CD14-positive monocyte (primary cell): ENCODE measurements around the gene WDR6. TPM values are rescaled to one million over a fixed set of nuclear protein-coding genes. Genes with fewer than 3 reads are reported as not detected.
A peak's percentile ranks its signal among the peaks of the same experiment; 100 is the strongest.

Experiments used
- DNase-seq, 3 donors: peaks; one replicate each; pipeline ENCODE4 v3.0.0-alpha.2; 2011 to 2022
- H2AFZ ChIP-seq: 2 replicates; pipeline ENCODE4 v1.6.0; 2012; ENCODE audit warnings: mild to moderate bottlenecking, low read depth, low read length, inconsistent platforms; ENCODE audit not compliant: insufficient read depth, poor library complexity, severe bottlenecking
- H3K27ac ChIP-seq, 2 donors: 1 replicate in 1 of 2; 2 replicates in 1 of 2; pipeline ENCODE4 v1.5.1; 2012 to 2013; ENCODE audit warnings: low read length in 2 of 2, control low read depth in 1 of 2, inconsistent platforms in 1 of 2, low read depth in 1 of 2, mild to moderate bottlenecking in 1 of 2
- H3K27me3 ChIP-seq, 2 donors: one replicate each; pipeline versions ENCODE4 v1.6.0 to v1.6.1; 2011 to 2013; ENCODE audit warnings: low read length in 2 of 2; ENCODE audit not compliant: control insufficient read depth in 2 of 2, insufficient read depth in 2 of 2
- H3K36me3 ChIP-seq, 2 donors: replicated peaks in 1 of 2; 1 replicate in 1 of 2; 2 replicates in 1 of 2; pipeline versions ENCODE4 v1.5.1 to v1.6.1; 2012 to 2013; ENCODE audit warnings: low read length in 2 of 2, control low read depth in 1 of 2, inconsistent platforms in 1 of 2, mild to moderate bottlenecking in 1 of 2; ENCODE audit not compliant: insufficient read depth in 2 of 2, control insufficient read depth in 1 of 2
- H3K4me1 ChIP-seq, 2 donors: 1 replicate in 1 of 2; 2 replicates in 1 of 2; pipeline versions ENCODE4 v1.5.1 to v1.6.1; 2012 to 2013; ENCODE audit warnings: low read length in 2 of 2, control low read depth in 1 of 2, inconsistent platforms in 1 of 2, mild to moderate bottlenecking in 1 of 2, moderate library complexity in 1 of 2; ENCODE audit not compliant: insufficient read depth in 2 of 2, control insufficient read depth in 1 of 2
- H3K4me2 ChIP-seq: replicated peaks from 2 replicates; pipeline ENCODE3; 2012; ENCODE audit warnings: low read length, moderate library complexity, mild to moderate bottlenecking; ENCODE audit not compliant: poor library complexity, severe bottlenecking; ENCODE audit errors: extremely low read depth
- H3K4me3 ChIP-seq, 3 experiments: fragments of 200-600 bp in 1 of 3; sonication (generic) in 1 of 3; replicated peaks in 1 of 3; 1 replicate in 2 of 3; 2 replicates in 1 of 3; pipeline ENCODE4 v1.5.1; 2011 to 2013; ENCODE audit warnings: low read length in 3 of 3, mild to moderate bottlenecking in 3 of 3, control low read depth in 2 of 3, low read depth in 2 of 3, inconsistent platforms in 1 of 3, moderate library complexity in 1 of 3
- H3K79me2 ChIP-seq: 2 replicates; pipeline ENCODE4 v1.6.0; 2012; ENCODE audit warnings: mild to moderate bottlenecking, control low read depth, inconsistent platforms, low read length, moderate library complexity; ENCODE audit not compliant: insufficient read depth
- H3K9ac ChIP-seq: 2 replicates; pipeline ENCODE4 v1.6.0; 2017; ENCODE audit warnings: low read length, mild to moderate bottlenecking; ENCODE audit not compliant: insufficient read depth, poor library complexity, severe bottlenecking
- H3K9me3 ChIP-seq, 2 donors: replicated peaks in 1 of 2; 1 replicate in 1 of 2; 2 replicates in 1 of 2; pipeline versions ENCODE4 v1.5.1 to v1.6.1; 2012 to 2013; ENCODE audit warnings: low read length in 2 of 2, control low read depth in 1 of 2; ENCODE audit not compliant: control insufficient read depth in 1 of 2, insufficient read depth in 1 of 2
- H4K20me1 ChIP-seq: 2 replicates; pipeline ENCODE4 v1.6.0; 2012; ENCODE audit warnings: mild to moderate bottlenecking, low read length, control low read depth, moderate library complexity; ENCODE audit not compliant: insufficient read depth
- H3K27ac Mint-ChIP-seq, 7 donors: one replicate each; pipeline ENCODE4 v1.8.0; 2020; ENCODE audit warnings: mild to moderate bottlenecking in 7 of 7, mixed read lengths in 7 of 7, moderate library complexity in 6 of 7, inconsistent platforms in 2 of 7
- H3K27me3 Mint-ChIP-seq, 3 donors: one replicate each; pipeline ENCODE4 v1.8.0; 2021 to 2022; ENCODE audit warnings: low read depth in 3 of 3, mild to moderate bottlenecking in 3 of 3, mixed read lengths in 3 of 3, moderate library complexity in 3 of 3, inconsistent platforms in 1 of 3
- H3K36me3 Mint-ChIP-seq, 2 donors: one replicate each; pipeline ENCODE4 v1.8.0; 2020; ENCODE audit warnings: mixed read lengths in 2 of 2, inconsistent platforms in 1 of 2, mild to moderate bottlenecking in 1 of 2
- H3K4me1 Mint-ChIP-seq: one replicate; pipeline ENCODE4 v1.8.0; 2020; ENCODE audit warnings: mild to moderate bottlenecking, mixed read lengths
- H3K4me3 Mint-ChIP-seq, 2 donors: one replicate each; pipeline ENCODE4 v1.8.0; 2020; ENCODE audit warnings: mild to moderate bottlenecking in 2 of 2, mixed read lengths in 2 of 2, moderate library complexity in 1 of 2
- H3K9me3 Mint-ChIP-seq, 7 donors: one replicate each; pipeline ENCODE4 v1.8.0; 2020 to 2022; ENCODE audit warnings: mixed read lengths in 7 of 7, mild to moderate bottlenecking in 6 of 7, moderate library complexity in 6 of 7, inconsistent platforms in 2 of 7
- CTCF ChIP-seq: fragments of 200-600 bp; IDR thresholded peaks from one replicate; pipeline ENCODE4 v1.8.0; 2022; ENCODE audit warnings: antibody characterized with exemption, mild to moderate bottlenecking
- WGBS: methylation state at CpG from one replicate; pipeline ENCODE4 v1.1.5; 2013; ENCODE audit warnings: missing lambda C conversion rate; ENCODE audit not compliant: insufficient coverage; 5-methylcytosine and 5-hydroxymethylcytosine counted together
- intact Hi-C, 2 donors: fragments of 100-400 bp; cut with micrococcal nuclease; formaldehyde crosslinking; loops; one replicate each; pipeline versions ENCODE4 v1.15.0 to v1.15.1; 2023
- polyA plus RNA-seq, 3 donors: library from polyadenylated mRNA; depleted of rRNA in 1 of 3; unstranded in 2 of 3; stranded (reverse) in 1 of 3; fragments of 300-500 nt in 2 of 3; fragments of >200 nt in 1 of 3; fragmentation: Illumina TruSeq in 2 of 3; gene quantifications; 1 replicate in 2 of 3; 2 replicates in 1 of 3; pipeline ENCODE4 v1.2.3, GENCODE V29; 2012 to 2021

WDR6 gene
- polyA plus RNA-seq, 3 donors = 30.6 to 103 (median 46.3) TPM

- peak overlapping the region; percentile 94 for H3K4me2 ChIP-seq
- H2AFZ ChIP-seq = peak overlapping the region; percentile 89
- no peak for TF ChIP-seq CTCF
- peaks cover 62% of the 10 kb centered on the region for H3K79me2 ChIP-seq
- no peaks in the 10 kb centered on the region for H3K27me3 ChIP-seq
- peaks cover 41 to 50% of the 10 kb centered on the region in 2 donors for H3K4me1 ChIP-seq
- DNase-seq = peak; percentile 97 to 99 (median 98)
- H4K20me1 ChIP-seq = peaks cover 7% of the 10 kb centered on the region
- H3K27ac ChIP-seq = peak overlapping the region; percentile 98
- peak overlapping the region; percentile 98 for H3K9ac ChIP-seq
- Mint-ChIP-seq H3K4me3 (peak overlapping the region; percentile 90 to 92), H3K9me3 (no peaks in the 10 kb centered on the region), H3K27ac (peak overlapping the region; percentile 96 to 99 (median 98)), H3K27me3 (peaks cover 0 to 2% (median 0%) of the 10 kb centered on the region in 3 donors), H3K4me1 (peaks cover 34% of the 10 kb centered on the region), H3K36me3 (peaks cover 31 to 35% of the 10 kb centered on the region in 2 donors)
- peak overlapping the region; percentile 71 to 90 (median 84) for H3K4me3 ChIP-seq
- H3K36me3 ChIP-seq = peaks cover 29 to 39% of the 10 kb centered on the region in 2 donors
- under 1% methylated on average over 60 of the region's 60 CpGs for WGBS
- H3K9me3 ChIP-seq = no peaks in the 10 kb centered on the region
- intact Hi-C loops = loop anchor here (1.0 to 5.0 kb wide), 3 partner anchors 8 to 71 kb away; partner anchors contain the start of genes QRICH1 (in 2 of the 2) and IMPDH2 (in 1 of the 2)
These were observed 14.1 kb downstream of the WDR6 start for GRCh38 chr3:49021213-49021812.

- Mint-ChIP-seq H3K4me1 (peaks cover 34% of the 10 kb centered on the region), H3K36me3 (peaks cover 33 to 34% of the 10 kb centered on the region in 2 donors), H3K4me3 (peak within 1 kb of the TSS; percentile 90 to 92), H3K9me3 (no peaks in the 10 kb centered on the region), H3K27ac (peak within 1 kb of the TSS; percentile 96 to 99 (median 98)), H3K27me3 (peaks cover 0 to 2% (median 0%) of the 10 kb centered on the region in 3 donors)
- intact Hi-C loops = loop anchor here (1.0 to 5.0 kb wide), 3 partner anchors 7 to 70 kb away; partner anchors contain the start of genes QRICH1 (in 2 of the 2) and IMPDH2 (in 1 of the 2)
- Histone ChIP-seq H3K4me2 (peak within 1 kb of the TSS; percentile 94), H3K4me3 (peak within 1 kb of the TSS; percentile 71 to 90 (median 84)), H4K20me1 (peaks cover 7% of the 10 kb centered on the region), H3K4me1 (peaks cover 41 to 49% of the 10 kb centered on the region in 2 donors), H3K27me3 (no peaks in the 10 kb centered on the region), H3K36me3 (peaks cover 32 to 40% of the 10 kb centered on the region in 2 donors), H3K27ac (peak within 1 kb of the TSS; percentile 98), H3K79me2 (peaks cover 62% of the 10 kb centered on the region), H3K9me3 (no peaks in the 10 kb centered on the region), H2AFZ (peak within 1 kb of the TSS; percentile 89), H3K9ac (peak within 1 kb of the TSS; percentile 98)
- under 1% methylated on average over 81 of the region's 83 CpGs for WGBS
- DNase-seq = peak; percentile 89 to 93 (median 93)
- peak; percentile 100 for TF ChIP-seq CTCF
These were observed 14.9 kb downstream of the WDR6 start, which contains the start of gene NDUFAF3 for GRCh38 chr3:49021813-49022687. TSS of gene NDUFAF3 (plus strand) at chr3:49022121. CDS start at chr3:49022145, 24 bp downstream.
